A673 (cell line): Measurements from ENCODE around the gene DENND6A.

Experiments
- CTCF ChIP-seq: fragments of 300-800, 200-600 bp; sonication (generic); conservative IDR thresholded peaks from 2 replicates; pipeline ENCODE4 v1.5.1; 2017; ENCODE audit warnings: low read depth, mild to moderate bottlenecking, antibody characterized with exemption, low read length, moderate library complexity, mixed read lengths
- EZH2 ChIP-seq: fragments of 200-600 bp; sonication (generic); IDR thresholded peaks from 2 replicates; pipeline ENCODE4 v1.6.1; 2017; ENCODE audit warnings: borderline replicate concordance, low read depth, mild to moderate bottlenecking, mixed read lengths, antibody characterized with exemption, low read length; ENCODE audit not compliant: poor library complexity, severe bottlenecking

- TF ChIP-seq CTCF (no peak), EZH2 (no peak)
Measured at GRCh38 chr3:57644740-57645139, 48.1 kb downstream of the DENND6A start.
